GM19043 (cell line): ENCODE measurements around the gene GPR25.

Source experiments
- ATAC-seq: cut with Tn5 transposase; IDR thresholded peaks from one replicate; pipeline ENCODE4 v1.9.1; 2021; ENCODE audit warnings: low read depth; ENCODE audit not compliant: unreplicated experiment

GPR25 gene

GRCh38 chr1:200869753-200870391 lies 2.9 kb upstream of the GPR25 start:
- ATAC-seq = peak; percentile 38

- ATAC-seq = no peak
Observed at GRCh38 chr1:200873116-200873670, 412 bp downstream of the GPR25 start.

- ATAC-seq = no peak
Observed at GRCh38 chr1:200873671-200874397, 1.1 kb downstream of the GPR25 start.

GRCh38 chr1:200874694-200875093 lies 1.9 kb downstream of the GPR25 start:
- no peak for ATAC-seq

- no peak for ATAC-seq
Observed at GRCh38 chr1:200875416-200875815, 2.6 kb downstream of the GPR25 start.

- no peak for ATAC-seq
Observed at GRCh38 chr1:200877010-200877409, 4.2 kb downstream of the GPR25 start.

- ATAC-seq = no peak
Observed at GRCh38 chr1:200877839-200878551, 5.2 kb downstream of the GPR25 start.

- ATAC-seq = peak; percentile 71
Observed at GRCh38 chr1:200880212-200880611, 7.4 kb downstream of the GPR25 start.

- no peak for ATAC-seq
Observed at GRCh38 chr1:200883118-200883517, 10.3 kb downstream of the GPR25 start.

GRCh38 chr1:200885623-200886402 lies 13.0 kb downstream of the GPR25 start:
- no peak for ATAC-seq

GRCh38 chr1:200886594-200886993 lies 13.8 kb downstream of the GPR25 start:
- ATAC-seq = no peak

GRCh38 chr1:200887036-200887435 lies 14.3 kb downstream of the GPR25 start:
- ATAC-seq = no peak

- ATAC-seq = no peak
Observed at GRCh38 chr1:200887772-200888348, 15.1 kb downstream of the GPR25 start.

- peak; percentile 90 for ATAC-seq
Observed at GRCh38 chr1:200888349-200888838, 15.6 kb downstream of the GPR25 start.

GRCh38 chr1:200889571-200889970 lies 16.8 kb downstream of the GPR25 start:
- ATAC-seq = no peak

- ATAC-seq = no peak
Observed at GRCh38 chr1:200890027-200890426, 17.2 kb downstream of the GPR25 start.

GRCh38 chr1:200890818-200891773 lies 18.3 kb downstream of the GPR25 start:
- no peak for ATAC-seq

- no peak for ATAC-seq
Observed at GRCh38 chr1:200891774-200892157, 19.0 kb downstream of the GPR25 start.

- no peak for ATAC-seq
Observed at GRCh38 chr1:200892546-200892945, 19.8 kb downstream of the GPR25 start.
